ENCODE results near the gene DOK7.

DOK7 gene

DNA sequence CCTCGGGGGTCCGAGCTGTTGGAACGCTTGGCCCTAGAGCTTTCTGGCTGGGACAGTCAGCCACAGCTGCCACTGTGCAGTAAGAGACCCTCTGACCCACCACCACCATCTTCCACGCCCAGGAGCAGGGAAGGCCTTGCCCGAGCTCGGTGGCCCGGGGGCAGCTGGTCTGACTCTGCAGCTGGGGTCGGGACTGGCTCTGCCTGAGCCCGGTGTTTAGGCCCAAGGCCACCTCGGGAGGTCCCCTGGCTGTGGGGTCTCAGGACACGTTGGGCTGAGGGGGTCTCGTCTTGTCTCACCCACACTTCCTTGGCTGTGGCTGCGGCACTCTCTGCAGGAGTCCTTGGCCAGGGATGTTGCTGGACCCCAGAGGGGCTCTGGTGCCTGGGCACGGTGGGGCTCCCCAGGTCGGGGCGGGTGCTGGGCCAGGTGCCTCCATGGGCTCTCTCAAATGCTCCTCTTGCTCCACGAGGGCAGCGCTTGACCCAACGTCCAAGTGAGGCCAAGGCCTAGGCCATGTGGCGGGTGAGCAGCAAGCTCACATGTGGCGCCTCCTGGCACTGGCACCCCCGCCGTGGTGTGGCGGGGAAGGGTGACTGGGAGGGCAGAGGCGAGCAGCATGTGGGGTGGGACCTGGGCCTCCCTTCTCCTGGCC lies 22.9 kb downstream of the DOK7 start:
- DNase-seq (ENCODE audit: low read depth in 4 of 4, low spot score in 1 of 4) = no peak

DNA sequence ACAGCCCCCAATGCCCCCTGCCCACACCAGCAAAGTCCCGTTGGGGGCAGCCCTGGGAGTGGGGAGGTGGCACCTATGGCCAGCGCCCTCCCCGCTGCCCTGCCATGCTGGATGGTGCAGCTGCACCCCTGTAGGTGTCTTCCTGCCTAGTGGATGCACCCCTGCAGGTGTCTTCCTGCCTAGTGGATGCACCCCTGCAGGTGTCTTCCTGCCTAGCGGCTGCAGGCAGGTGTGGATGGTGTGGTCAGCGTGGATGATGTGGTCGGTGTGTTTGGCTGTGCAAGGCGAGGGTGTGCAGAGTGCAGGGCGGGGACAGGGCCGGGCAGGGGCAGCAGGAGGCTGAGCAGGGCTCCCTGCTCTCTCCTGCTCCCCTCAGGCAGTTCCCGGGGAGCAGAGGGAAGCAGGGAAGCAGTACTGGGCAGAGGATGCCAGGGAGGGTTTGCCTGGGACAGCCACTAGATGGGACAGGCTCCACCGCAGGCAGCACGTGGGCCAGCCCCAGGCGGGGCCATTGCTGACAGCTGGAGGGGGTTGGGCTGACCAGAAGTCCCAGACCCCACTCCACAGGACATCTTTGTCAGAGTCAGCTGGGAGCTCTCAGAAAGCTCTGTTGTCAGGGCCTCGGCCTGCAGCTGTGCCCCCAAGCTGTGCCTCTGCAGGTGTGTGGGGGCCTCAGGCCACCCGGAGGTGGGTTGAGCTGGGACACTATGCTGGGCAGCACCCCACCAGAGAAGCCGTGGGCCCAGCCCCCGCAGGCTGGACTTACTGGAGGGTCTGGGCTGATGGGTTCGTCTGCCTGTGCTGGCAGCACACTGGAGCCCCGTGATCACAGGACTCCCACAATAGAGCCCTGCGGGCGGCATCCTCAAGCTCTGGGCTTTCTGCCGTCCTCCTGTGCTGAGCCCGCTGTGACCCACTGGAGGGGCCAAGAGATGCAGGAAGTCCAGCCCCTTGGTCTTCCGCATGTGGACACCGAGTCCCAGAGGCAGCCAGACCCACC lies 23.7 kb downstream of the DOK7 start:
- DNase-seq (ENCODE audit: low read depth in 4 of 4, low spot score in 1 of 4) = no peak

DNA sequence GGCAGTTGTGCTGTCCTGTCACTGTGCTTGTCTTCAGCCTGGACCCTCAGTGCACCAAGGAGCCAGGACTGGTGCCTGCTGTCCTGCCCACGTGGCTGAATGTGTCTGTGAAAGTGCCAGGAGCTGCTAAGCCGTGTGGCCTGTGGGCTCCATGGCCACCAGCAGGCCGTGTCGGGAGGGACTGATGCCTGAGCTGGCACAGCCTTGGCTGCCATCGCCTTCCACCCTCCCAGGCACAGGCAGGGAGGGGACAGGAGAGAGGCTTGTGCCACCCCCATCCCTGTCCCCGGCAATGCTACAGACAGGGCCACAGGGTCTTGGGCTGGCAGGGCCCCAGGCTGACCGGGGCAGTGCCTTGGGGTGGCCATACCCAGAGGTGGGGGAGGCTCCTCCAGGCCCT lies 24.8 kb downstream of the DOK7 start:
- no peak for DNase-seq (ENCODE audit: low read depth in 4 of 4, low spot score in 1 of 4)

DNA sequence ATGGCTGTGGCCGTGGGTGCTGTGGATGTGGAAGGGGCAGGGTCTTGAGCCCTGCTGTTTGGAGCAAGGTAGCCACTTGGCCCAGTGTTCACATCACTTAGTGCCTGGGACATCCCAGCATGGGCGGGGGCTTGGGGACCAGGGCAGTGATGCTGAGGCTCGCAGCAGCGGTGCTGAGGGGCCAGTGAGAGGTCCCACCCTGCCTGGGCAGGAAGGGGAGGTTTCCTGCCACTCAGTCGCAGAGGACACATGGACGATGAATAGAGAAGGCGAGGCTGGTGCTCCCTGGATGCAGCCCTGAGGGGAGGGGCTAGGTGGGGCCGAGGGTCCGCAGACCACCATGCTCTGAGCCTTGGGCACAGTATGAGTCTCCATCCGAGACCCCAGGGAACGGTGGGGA lies 25.7 kb downstream of the DOK7 start:
- DNase-seq (ENCODE audit: low read depth in 4 of 4, low spot score in 1 of 4) = no peak

DNA sequence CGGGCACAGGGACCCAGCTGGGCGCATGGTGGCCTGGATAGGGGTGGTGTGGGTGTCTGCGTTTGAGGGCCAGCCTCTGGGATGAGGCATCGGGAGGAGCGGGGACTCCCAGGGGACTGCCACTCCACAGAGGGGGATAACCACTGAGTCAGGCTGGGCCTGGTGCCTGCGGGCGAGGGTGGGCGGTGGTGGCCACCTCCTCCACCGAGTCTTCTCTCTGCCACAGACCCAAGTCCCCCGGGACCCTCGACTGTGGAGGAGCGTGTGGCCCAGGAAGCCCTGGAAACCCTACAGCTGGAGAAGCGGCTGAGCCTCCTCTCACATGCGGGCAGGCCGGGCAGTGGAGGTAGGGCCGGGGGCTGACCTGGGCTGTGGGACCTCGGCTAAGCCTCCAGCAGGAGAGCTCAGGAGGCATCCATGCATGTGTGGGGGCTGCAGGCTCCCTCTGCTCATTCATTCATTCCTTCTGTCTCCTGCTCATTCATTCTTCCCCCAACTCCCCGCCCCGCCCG lies 26.4 kb downstream of the DOK7 start:
- no peak for DNase-seq (ENCODE audit: low read depth in 4 of 4, low spot score in 1 of 4)

DNA sequence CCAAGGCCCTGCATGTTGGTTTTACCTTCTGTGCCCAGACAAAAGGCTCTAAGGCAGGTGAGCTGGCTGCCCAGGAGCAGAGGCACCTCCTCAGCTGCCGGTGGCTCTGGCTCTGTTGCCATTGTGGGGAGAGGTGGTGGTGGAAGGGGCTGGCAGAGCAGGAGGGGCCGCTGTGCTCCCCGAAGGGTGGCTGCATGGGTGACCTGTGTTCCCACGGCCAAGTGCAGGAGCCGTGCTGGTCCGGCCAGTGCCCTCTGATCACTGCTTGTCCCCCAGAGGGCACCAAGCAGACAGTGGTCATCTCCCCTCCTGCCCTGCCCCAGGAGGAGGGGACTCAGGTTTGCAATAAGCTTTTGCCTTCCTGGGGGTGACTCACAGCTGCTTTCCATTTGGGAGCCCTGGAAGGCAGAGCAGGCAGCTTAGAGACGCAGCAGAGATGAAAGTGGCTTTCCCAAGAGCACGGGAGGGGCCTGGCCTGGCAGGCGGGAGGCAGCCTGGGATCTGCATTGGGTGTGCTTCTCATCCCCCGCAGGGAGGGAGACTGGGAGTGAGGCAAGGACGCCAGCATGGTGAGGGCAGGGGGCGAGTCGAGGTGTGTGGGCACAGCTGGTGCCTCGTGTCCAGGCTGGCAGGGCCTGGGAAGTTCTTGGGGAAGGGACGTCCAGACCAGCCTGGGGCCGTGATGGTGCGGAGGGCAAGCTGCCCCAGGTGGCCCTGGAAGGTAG lies 28.7 kb downstream of the DOK7 start:
- no peak for DNase-seq (ENCODE audit: low read depth in 4 of 4, low spot score in 1 of 4)

DNA sequence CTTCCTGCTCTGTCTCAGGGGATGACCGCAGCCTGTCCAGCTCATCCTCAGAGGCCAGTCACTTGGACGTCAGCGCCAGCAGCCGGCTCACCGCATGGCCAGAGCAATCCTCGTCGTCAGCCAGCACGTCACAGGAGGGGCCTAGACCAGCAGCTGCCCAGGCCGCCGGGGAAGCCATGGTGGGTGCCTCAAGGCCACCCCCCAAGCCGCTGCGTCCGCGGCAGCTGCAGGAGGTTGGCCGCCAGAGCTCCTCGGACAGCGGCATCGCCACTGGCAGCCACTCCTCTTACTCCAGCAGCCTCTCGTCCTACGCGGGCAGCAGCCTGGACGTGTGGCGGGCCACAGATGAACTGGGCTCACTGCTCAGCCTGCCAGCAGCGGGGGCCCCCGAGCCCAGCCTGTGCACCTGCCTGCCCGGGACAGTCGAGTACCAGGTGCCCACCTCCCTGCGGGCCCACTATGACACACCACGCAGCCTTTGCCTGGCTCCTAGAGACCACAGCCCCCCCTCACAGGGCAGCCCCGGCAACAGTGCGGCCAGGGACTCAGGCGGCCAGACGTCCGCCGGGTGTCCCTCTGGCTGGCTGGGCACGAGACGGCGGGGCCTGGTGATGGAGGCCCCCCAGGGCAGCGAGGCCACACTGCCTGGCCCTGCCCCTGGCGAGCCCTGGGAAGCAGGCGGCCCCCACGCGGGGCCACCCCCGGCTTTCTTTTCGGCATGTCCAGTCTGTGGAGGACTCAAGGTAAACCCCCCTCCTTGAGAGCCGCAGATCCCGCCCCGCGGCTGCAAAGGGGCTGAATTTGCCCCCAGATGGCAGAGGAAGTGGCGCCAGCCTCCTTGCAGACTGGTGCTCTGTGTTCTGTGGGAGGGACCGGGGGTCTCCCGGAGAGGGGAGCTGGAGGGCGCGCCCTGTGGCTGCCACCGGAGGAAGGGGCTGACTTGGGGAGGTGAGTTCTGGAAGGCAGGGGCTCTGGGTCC lies 29.9 kb downstream of the DOK7 start:
- no peak for DNase-seq (ENCODE audit: low read depth in 4 of 4, low spot score in 1 of 4)

DNA sequence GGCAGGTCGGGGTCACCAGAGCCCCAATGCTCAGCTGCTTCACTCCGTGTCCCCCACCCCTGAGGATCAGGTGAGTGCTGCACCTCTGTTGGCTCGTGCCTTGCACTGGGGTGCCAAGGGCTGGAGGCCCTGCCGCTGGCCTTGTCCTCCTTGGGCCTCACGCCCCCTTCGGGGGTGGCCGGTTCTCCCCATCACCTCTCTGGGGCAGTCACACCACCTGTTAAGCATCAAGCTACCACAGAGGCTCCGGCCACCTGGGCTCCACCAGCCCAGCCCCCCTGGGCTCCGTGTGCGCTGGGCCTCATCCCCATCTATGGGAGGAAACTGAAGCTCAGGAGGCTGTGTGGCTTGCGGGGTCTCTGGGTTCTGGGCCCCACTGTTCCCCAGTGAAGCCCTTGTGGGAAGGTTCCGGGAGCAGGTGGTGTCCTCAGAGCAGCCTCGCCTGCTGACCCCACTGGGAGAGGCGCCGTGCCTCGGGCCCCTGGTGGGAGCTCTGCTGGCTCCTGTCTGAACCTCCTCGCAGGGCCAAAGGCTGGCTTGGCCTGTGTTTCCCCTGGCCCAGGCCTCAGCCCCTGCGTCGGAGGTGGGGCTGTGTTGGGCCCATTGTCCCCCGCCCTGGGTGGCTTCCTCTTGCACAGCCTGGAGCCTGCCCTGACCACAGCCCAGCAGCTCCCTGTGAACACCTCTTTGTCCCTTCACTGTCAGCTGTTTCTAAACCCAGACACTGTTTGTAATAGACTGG lies 30.8 kb downstream of the DOK7 start:
- DNase-seq (ENCODE audit: low read depth in 4 of 4, low spot score in 1 of 4) = no peak

DNA sequence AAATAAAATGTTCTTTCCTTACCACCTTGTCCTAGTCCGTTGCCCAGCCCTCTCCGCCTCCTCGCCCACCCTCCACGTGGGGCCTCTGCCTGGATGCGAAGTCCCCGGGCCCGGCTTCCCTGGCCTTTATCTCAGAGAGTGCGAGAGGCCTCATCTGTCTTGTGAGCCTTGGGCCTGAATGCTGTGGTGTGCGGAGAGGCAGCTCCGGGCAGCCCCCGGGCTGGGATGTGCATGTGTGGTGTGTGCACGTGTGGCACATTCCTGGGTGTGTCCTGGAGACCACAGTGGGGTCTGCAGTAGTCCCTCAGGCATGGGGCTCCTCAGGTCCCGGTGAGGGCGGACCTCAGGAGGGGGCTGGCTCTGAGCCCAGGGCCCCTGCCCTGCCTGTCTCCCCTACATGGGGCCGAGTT lies 31.4 kb downstream of the DOK7 start:
- no peak for DNase-seq (ENCODE audit: low read depth in 4 of 4, low spot score in 1 of 4)

DNA sequence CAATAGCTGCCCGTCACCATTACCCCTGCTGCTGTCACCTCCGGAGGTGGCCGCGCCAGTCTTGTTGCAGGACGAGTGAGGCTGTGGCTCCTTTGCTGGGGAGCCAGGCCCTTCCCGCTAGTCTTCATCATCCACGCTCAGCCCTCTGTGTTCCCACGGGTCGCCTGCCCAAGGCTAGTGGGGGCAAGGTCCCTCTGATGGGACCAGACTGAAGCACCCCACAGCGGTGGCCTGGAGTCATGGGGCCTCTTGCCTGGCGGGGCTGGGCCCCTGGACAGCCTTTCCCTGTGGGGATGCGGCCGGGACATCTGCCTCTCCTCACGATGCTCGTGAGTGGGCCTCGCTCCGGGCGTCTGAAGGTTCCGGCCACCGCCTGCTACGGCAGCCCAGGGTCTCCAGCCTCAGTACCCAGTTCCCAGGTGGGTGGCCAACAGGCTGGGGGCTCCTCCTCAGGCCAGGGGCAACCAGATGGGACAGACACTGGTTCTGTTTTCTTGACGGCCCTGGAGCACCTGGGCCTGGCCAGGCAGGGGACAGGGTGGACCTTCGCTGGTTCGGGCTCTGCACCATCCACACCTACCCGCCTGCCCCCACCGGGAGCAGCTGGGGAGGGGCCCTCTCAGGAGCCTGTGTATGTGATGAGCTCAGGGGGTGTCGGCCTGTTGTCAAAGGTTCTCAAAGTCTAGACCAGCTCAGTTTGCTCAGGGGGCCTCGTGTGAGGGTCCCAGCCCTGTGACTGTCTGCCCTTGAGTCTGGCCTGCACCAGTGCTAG lies 32.3 kb downstream of the DOK7 start:
- DNase-seq (ENCODE audit: low read depth in 4 of 4, low spot score in 1 of 4) = no peak

DNA sequence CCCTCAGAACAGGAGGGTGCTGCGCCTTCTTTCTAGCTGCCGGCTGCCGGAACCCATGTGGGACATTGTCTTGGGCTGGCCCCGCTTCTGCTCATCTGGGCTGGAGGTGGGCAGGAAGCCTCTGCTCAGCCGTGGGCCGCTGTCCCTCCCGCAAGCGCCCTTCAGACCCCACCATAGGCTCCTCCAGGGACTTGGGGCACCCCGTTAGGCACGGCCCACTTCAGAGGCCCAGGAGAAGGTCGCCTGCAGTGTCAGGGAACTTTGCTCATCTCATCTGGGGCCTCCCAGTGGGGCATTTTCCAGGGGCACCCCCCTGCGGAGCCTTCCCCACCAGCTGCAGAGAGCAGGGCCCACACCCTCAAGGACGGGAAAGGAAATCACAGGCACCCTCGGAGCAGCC lies 32.9 kb downstream of the DOK7 start:
- DNase-seq (ENCODE audit: low read depth in 4 of 4, low spot score in 1 of 4) = no peak

DNA sequence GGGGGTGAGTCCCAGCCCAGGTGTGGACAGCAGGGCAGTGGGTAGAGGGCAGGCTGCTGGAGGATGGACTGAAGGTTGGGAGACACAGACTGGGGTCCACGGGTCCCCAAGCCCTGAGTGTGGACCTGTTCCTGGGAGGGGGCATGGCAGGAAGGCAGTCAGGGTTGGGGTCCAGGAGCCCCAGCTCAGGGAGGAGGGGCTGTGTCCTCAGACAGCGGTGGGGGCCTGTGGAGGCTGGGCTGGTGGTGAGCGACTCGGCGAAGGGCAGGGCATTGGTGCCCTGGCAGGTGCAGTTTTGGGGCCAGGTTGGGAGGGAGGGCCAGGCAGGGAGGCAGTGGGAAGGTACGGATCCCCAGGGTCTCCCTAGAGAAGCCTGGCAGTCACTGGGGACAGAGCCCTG lies 34.0 kb downstream of the DOK7 start:
- DNase-seq (ENCODE audit: low read depth in 4 of 4, low spot score in 1 of 4) = no peak

DNA sequence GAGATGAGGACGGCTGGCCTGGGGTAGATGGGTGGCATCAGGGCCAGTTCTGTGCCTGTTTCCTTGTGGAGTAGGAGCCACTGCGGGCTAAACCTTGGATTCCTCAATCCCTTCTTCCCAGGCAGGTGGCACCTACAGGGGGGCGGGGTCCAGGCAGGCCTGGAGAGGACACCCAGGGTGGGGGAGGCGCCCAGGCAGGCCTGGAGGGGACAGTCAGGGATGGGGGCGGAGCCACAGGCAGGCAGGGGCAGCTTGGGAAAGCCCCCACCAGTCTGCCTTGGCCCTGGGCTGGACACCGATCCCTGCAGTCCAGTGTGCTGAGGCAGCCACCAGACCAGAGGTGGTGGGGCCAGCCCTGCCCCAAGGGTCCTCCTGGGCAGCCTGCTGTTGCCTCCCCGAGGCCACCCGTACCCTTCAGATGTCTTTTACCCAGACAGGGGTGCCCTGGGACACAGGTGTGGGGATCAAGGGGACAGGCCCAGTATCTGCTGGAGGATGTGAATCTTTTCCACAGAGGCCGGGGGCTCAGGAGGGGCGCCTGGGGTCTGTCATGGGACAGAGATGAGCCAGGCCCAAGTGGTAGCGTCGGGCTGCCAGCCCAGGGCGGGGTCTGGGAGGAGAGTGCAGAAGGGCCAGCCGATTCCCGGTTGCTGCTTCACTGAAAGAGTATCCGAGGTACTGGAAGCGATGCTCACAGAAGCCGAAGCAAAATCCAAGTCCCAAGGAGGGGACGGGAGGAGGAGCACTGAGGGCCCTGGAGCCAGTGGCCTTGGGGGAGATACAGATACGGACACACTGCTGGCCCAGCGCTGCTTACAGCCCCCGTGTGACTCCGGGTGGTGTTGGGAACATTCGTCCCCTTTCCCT lies 34.6 kb downstream of the DOK7 start:
- no peak for DNase-seq (ENCODE audit: low read depth in 4 of 4, low spot score in 1 of 4)

DNA sequence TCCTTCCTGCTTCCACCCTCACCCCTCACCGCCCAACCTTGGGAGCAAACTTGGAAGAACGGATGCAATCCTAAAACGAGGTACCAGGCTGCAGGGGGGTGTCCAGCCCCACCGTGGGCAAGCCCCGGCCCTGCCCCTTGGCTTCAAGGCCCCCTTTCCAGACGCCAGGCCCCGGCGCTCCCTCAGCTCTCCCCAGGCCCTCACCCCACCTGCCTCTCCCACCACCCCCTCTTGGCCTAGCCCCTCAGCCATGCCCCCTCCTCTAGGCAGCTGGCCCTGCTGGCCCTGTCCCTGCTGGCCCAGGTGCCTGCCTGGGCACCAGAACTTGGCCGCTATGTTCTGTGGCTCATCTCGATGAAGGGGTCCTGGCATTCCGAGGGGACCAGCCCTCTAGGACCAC lies 35.3 kb downstream of the DOK7 start:
- no peak for DNase-seq (ENCODE audit: low read depth in 4 of 4, low spot score in 1 of 4)

DNA sequence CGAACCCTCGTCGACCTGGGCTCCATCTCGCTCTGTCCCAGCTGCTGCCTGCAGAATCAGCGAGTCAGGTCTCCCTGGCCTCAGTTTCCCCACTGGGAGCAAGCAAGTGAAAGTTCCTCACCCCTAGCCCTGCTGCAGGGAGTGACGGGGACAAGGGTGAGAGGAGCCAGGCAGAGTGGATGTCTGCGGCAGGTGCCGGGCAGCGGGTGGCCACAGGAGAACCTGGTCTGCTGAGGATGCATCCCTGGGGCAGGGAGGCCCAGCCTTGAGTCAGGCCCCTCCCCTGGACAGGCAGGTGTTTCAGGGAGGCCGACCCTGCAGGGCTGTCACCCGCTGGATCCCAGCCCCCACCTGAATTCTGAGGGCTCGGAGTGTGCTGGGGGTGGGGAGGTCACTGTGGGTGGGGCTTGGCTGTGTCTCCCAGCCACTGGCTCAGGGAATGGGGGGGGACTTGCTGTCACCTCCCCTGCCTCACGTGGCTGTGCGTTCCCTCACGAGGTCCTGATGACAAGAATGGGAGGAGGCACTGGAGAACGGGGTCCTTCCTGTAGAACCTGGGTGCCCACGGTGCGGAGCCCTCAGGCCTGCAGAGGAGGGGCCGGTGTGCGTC lies 35.9 kb downstream of the DOK7 start:
- DNase-seq (ENCODE audit: low read depth in 4 of 4, low spot score in 1 of 4) = no peak

DNA sequence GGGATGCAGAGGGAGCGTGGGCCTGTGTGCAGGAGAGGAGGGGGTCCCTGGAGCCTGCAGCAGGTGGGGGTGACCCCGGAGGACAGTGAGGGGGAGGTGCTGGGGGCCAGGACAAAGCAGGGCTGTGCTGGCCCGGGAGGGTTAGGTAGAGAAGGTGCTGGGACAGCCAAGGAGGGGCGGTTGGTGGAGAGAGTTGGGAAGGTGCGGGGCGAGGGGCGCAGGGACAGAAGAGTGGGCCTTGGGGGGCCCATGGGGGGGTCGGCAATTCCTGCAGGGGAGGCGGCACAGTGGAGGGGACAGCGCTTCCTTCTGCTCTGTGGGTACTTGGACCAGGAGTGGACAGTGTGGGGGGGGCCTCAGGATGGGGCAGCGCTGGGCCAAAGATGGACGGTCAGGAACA lies 36.6 kb downstream of the DOK7 start:
- DNase-seq (ENCODE audit: low read depth in 4 of 4, low spot score in 1 of 4) = no peak

DNA sequence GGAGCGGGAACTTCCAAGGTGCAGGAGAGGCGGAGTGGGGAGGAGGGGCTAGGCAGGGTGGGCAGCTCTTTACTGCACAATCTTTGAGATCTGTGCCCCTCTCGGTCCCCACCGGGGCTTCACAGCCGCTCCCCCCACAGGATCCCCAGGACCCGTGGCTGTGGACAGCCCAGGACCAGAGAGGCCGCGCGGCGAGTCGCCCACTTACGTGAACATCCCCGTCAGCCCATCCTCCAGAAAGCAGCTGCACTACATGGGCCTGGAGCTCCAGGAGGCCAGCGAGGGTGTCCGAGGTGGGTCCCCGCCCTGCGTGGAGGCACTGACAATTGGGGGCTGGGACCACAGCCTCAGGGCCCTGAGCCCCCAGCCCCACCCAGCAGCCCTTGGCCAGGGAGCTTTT lies 37.0 kb downstream of the DOK7 start:
- no peak for DNase-seq (ENCODE audit: low read depth in 4 of 4, low spot score in 1 of 4)

DNA sequence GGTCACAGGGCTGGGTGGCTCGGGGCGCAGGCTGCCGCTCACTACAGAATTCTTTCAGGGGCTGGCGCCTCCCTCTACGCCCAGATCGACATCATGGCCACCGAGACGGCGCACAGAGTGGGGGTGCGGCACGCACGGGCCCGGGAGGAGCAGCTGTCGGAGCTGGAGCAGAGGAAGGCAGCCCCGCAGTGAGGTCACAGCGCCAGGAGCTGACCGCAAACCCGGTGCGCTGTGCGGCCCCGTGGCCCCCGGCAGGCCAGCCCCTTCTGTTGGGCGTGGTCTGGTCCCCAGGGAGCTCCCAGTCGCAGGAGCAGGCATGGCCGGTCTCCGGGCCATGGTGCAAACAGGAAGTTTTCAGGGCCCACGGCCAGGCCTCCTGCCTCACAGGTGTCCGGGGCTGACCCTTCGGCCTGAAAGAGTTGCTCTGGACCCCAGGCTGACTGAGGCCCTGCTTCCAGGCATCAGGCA lies 37.6 kb downstream of the DOK7 start:
- DNase-seq (ENCODE audit: low read depth in 4 of 4, low spot score in 1 of 4) = no peak
